Effector memory CD8-positive, alpha-beta T cell (primary cell): ENCODE measurements around the gene KHDC3L.

Source experiments
- ATAC-seq: fragments of 150-1000 bp; cut with Tn5 transposase; replicated peaks from 2 replicates; pipeline ENCODE4 v1.10.0; 2021; ENCODE audit warnings: mild to moderate bottlenecking, moderate library complexity
- DNase-seq, 3 experiments: peaks; one replicate each; pipeline ENCODE4 v3.0.0; 2021
- H3K27ac Mint-ChIP-seq, 2 donors: one replicate each; pipeline ENCODE4 v1.8.0; 2022; ENCODE audit warnings: mild to moderate bottlenecking in 2 of 2, mixed read lengths in 2 of 2, moderate library complexity in 2 of 2
- H3K27me3 Mint-ChIP-seq, 2 donors: one replicate each; pipeline ENCODE4 v1.8.0; 2022; ENCODE audit warnings: mixed read lengths in 2 of 2
- H3K36me3 Mint-ChIP-seq: one replicate; pipeline ENCODE4 v1.8.0; 2022; ENCODE audit warnings: mild to moderate bottlenecking, moderate library complexity, mixed read lengths; ENCODE audit not compliant: insufficient read depth
- H3K4me1 Mint-ChIP-seq, 2 donors: one replicate each; pipeline ENCODE4 v1.8.0; 2022; ENCODE audit warnings: low read depth in 2 of 2, mixed read lengths in 2 of 2
- H3K4me3 Mint-ChIP-seq, 2 donors: one replicate each; pipeline ENCODE4 v1.8.0; 2022; ENCODE audit warnings: mild to moderate bottlenecking in 2 of 2, mixed read lengths in 2 of 2, moderate library complexity in 2 of 2
- H3K9me3 Mint-ChIP-seq, 2 donors: one replicate each; pipeline ENCODE4 v1.8.0; 2022; ENCODE audit warnings: mixed read lengths in 2 of 2
- total RNA-seq, 9 experiments: gene quantifications; one replicate each; lab custom pipeline; 2026; lab: John Stamatoyannopoulos, UW

The KHDC3L gene
- 0 reads per million in 9 experiments for total RNA-seq

DNA sequence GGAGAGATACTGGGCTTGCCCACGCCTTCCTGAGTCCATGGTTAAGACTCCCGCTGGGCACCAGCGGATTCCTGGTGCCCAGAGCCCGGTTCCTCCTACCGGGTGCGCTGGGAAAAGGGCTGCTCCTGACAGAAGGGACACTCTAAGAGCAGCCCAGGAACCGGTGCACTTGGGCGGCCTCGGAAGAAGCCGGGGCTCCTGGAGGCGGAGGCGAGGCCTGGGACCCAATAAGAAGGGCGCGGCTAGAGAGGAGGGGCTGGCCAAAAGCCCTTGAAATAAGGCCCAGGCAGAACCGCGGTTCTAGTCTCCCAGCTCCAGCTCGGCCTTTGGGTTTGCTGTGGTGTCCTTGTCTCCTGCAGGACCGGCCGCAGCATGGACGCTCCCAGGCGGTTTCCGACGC is at the start of gene KHDC3L:
KHDC3L (plus strand) TSS at position 301 of the 400 bp plus-strand sequence; CDS start at position 373, 72 bp downstream.
- Mint-ChIP-seq H3K27me3 (no peaks in the 10 kb centered on the region), H3K27ac (peak within 1 kb of the TSS in 1 of 2 donors; percentile 0), H3K4me3 (no peak within 1 kb of the TSS), H3K9me3 (no peaks in the 10 kb centered on the region), H3K36me3 (no peaks in the 10 kb centered on the region), H3K4me1 (no peaks in the 10 kb centered on the region)
- ATAC-seq, result no peak
- DNase-seq, result no peak

- Mint-ChIP-seq H3K27ac (no peak overlapping the region), H3K27me3 (peaks cover 42 to 72% of the 10 kb centered on the region in 2 donors), H3K4me3 (no peak overlapping the region), H3K9me3 (peaks cover 0 to 2% of the 10 kb centered on the region in 2 donors), H3K36me3 (no peaks in the 10 kb centered on the region), H3K4me1 (peaks cover 7 to 11% of the 10 kb centered on the region in 2 donors)
- DNase-seq (no peak), ATAC-seq (no peak)
Measured at GRCh38 chr6:73314577-73315492, 47.6 kb upstream of the KHDC3L start.

DNA sequence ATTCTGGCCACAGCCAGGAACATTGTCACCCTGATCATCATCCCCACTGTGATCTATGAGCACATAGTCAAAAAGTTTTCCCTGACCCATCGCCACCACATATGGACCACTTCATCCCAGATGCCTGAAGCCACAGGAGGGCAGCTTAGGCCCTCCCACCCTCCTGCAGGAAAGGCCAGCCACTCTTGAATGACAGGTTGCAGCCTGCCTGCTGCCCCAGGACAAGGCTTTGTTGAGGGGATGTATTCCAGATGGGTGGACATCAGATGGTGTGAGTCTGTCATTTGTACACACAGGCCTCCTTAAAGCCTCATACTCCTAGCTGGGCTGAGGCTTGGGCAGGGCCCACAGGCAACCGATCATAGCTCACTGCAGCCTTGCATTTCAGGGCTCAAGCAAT is 39.1 kb upstream of the KHDC3L start:
- no peak for DNase-seq
- ATAC-seq, result no peak
- Mint-ChIP-seq H3K9me3 (no peaks in the 10 kb centered on the region), H3K27me3 (peaks cover 8 to 23% of the 10 kb centered on the region in 2 donors), H3K4me1 (no peaks in the 10 kb centered on the region), H3K4me3 (no peak overlapping the region), H3K27ac (no peak overlapping the region), H3K36me3 (peaks cover 4% of the 10 kb centered on the region)

DNA sequence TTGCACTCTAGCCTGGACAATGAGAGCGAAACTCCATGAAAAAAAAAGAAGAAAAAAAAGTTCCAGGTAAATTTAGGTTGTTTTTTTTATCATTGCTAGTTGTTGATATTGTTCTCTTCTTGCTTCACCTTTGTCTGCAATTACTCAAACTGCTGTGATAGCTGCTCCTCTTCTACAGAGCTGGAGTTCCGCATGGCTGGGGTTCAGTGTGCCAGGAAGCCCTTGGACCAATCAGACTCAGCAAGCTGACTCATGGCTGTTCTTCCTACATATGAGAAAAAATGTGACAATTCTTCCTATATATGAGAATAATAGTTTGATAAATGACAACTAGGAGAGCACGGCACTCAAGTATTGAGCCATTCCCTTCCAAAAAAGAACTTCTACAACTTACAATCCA is 36.8 kb upstream of the KHDC3L start:
- DNase-seq, result no peak
- H3K4me3 Mint-ChIP-seq, result no peak overlapping the region
- peaks cover 20 to 32% of the 10 kb centered on the region in 2 donors for H3K27me3 Mint-ChIP-seq
- H3K9me3 Mint-ChIP-seq, result no peaks in the 10 kb centered on the region
- H3K36me3 Mint-ChIP-seq, result peaks cover 9% of the 10 kb centered on the region
- H3K4me1 Mint-ChIP-seq, result no peaks in the 10 kb centered on the region
- ATAC-seq, result no peak
- H3K27ac Mint-ChIP-seq, result no peak overlapping the region

DNA sequence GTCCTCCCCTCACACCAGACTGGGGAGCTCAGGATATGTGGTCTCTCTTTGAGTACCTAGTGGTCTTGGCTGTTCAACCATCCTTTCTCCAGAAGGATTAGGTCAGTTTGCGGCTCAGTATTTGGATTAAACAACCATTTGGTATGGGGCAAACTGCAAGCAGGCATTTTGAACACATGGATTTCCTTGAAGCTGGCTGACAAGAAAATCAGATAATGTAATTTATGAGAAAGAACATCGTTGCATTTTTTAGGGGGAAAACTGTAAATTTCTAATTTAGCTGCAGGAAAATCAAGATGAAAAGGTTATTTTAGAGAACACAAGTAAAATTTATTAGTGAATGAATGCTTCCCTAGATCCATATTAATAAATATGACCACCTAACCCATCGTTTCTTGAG is 33.7 kb upstream of the KHDC3L start:
- DNase-seq, result no peak
- Mint-ChIP-seq H3K27me3 (peaks cover 20 to 32% of the 10 kb centered on the region in 2 donors), H3K9me3 (no peaks in the 10 kb centered on the region), H3K27ac (no peak overlapping the region), H3K36me3 (peaks cover 9% of the 10 kb centered on the region), H3K4me3 (no peak overlapping the region), H3K4me1 (no peaks in the 10 kb centered on the region)
- ATAC-seq, result no peak

GRCh38 chr6:73329201-73329600 is 33.3 kb upstream of the KHDC3L start:
- ATAC-seq, result no peak
- no peaks in the 10 kb centered on the region for H3K4me1 Mint-ChIP-seq
- no peaks in the 10 kb centered on the region for H3K9me3 Mint-ChIP-seq
- no peak overlapping the region for H3K4me3 Mint-ChIP-seq
- H3K36me3 Mint-ChIP-seq, result peaks cover 9% of the 10 kb centered on the region
- peaks cover 20 to 32% of the 10 kb centered on the region in 2 donors for H3K27me3 Mint-ChIP-seq
- DNase-seq, result no peak
- no peak overlapping the region for H3K27ac Mint-ChIP-seq

GRCh38 chr6:73339340-73339739 is 23.1 kb upstream of the KHDC3L start:
- Mint-ChIP-seq H3K36me3 (no peaks in the 10 kb centered on the region), H3K27me3 (no peaks in the 10 kb centered on the region), H3K4me1 (no peaks in the 10 kb centered on the region), H3K9me3 (no peaks in the 10 kb centered on the region), H3K4me3 (no peak overlapping the region), H3K27ac (no peak overlapping the region)
- DNase-seq (no peak), ATAC-seq (no peak)

GRCh38 chr6:73340048-73340447 is 22.4 kb upstream of the KHDC3L start:
- Mint-ChIP-seq H3K4me1 (no peaks in the 10 kb centered on the region), H3K27me3 (no peaks in the 10 kb centered on the region), H3K36me3 (no peaks in the 10 kb centered on the region), H3K27ac (no peak overlapping the region), H3K4me3 (no peak overlapping the region), H3K9me3 (no peaks in the 10 kb centered on the region)
- no peak for ATAC-seq
- no peak for DNase-seq

GRCh38 chr6:73341335-73341734 is 21.1 kb upstream of the KHDC3L start:
- no peak for ATAC-seq
- Mint-ChIP-seq H3K27me3 (peaks cover 0 to under 1% of the 10 kb centered on the region in 2 donors), H3K4me3 (no peak overlapping the region), H3K36me3 (no peaks in the 10 kb centered on the region), H3K9me3 (no peaks in the 10 kb centered on the region), H3K4me1 (no peaks in the 10 kb centered on the region), H3K27ac (no peak overlapping the region)
- no peak for DNase-seq

- DNase-seq (no peak), ATAC-seq (no peak)
- H3K27ac Mint-ChIP-seq, result no peak overlapping the region
- H3K4me1 Mint-ChIP-seq, result no peaks in the 10 kb centered on the region
- no peak overlapping the region for H3K4me3 Mint-ChIP-seq
- H3K9me3 Mint-ChIP-seq, result no peaks in the 10 kb centered on the region
- no peaks in the 10 kb centered on the region for H3K36me3 Mint-ChIP-seq
- H3K27me3 Mint-ChIP-seq, result peaks cover 6 to 9% of the 10 kb centered on the region in 2 donors
Measured at GRCh38 chr6:73342174-73342573, 20.3 kb upstream of the KHDC3L start.

DNA sequence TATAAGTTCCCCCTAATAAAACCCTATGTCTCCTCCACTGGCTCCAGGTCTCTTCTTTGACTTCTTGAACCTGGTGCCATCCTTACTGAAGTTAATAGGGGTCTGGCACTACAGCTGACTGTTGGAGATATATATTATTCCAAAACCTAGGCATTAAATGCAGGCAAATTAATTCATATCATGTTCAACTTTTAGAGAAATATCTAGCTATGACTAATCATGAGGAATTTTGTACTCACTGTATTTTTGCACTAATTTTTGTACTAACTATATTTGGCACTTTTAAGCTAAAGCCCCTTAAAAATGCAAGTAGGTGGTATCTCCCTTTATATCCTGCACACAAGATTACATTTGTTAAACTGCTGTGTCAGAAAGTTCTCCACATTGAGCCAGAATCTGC is 19.3 kb upstream of the KHDC3L start:
- ATAC-seq, result no peak
- H3K27ac Mint-ChIP-seq, result no peak overlapping the region
- H3K4me3 Mint-ChIP-seq, result no peak overlapping the region
- no peaks in the 10 kb centered on the region for H3K4me1 Mint-ChIP-seq
- H3K27me3 Mint-ChIP-seq, result peaks cover 10 to 19% of the 10 kb centered on the region in 2 donors
- H3K36me3 Mint-ChIP-seq, result no peaks in the 10 kb centered on the region
- DNase-seq, result no peak
- H3K9me3 Mint-ChIP-seq, result no peaks in the 10 kb centered on the region

GRCh38 chr6:73348550-73349204 is 13.8 kb upstream of the KHDC3L start:
- DNase-seq, result no peak
- Mint-ChIP-seq H3K9me3 (no peaks in the 10 kb centered on the region), H3K27me3 (peaks cover 43% of the 10 kb centered on the region in 2 donors), H3K36me3 (no peaks in the 10 kb centered on the region), H3K4me1 (no peaks in the 10 kb centered on the region), H3K27ac (no peak overlapping the region), H3K4me3 (no peak overlapping the region)
- no peak for ATAC-seq

DNA sequence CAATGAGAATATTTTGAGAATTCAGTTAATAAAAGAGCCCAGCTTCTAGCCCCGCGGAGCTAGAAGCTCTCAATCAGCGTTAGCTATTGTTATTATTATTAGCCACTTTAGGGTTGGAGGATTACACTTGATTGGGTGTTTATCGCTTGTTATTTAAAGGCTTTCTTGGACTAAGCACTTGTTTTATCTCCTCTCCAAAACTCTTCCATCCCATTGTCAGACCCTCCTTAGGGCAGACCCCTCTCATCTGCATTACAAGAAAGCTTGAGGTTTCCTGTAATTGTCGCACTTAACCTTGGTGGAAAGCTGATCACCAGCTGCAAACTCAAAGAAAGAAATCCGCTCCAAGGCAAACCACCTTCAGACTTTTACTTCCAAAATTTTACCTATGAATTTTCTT is 13.1 kb upstream of the KHDC3L start:
- no peaks in the 10 kb centered on the region for H3K36me3 Mint-ChIP-seq
- no peak overlapping the region for H3K4me3 Mint-ChIP-seq
- H3K4me1 Mint-ChIP-seq, result no peaks in the 10 kb centered on the region
- peaks cover 43% of the 10 kb centered on the region in 2 donors for H3K27me3 Mint-ChIP-seq
- ATAC-seq (no peak), DNase-seq (no peak)
- H3K27ac Mint-ChIP-seq, result no peak overlapping the region
- no peaks in the 10 kb centered on the region for H3K9me3 Mint-ChIP-seq
